Naive thymus-derived CD8-positive, alpha-beta T cell (primary cell): Measurements from ENCODE around the gene PPA1. TPM values are rescaled to one million over a fixed set of nuclear protein-coding genes. Genes with fewer than 3 reads are reported as not detected.
"Not testable (repeated sequence)": the region's sequence is repeated elsewhere in the genome, so short reads cannot be mapped to it uniquely, and the experiment has no call there.

Source experiments
- ATAC-seq, 2 donors: fragments of 150-1000 bp; cut with Tn5 transposase in 1 of 2; sonication (Bioruptor Pico), chemical (Tn5 transposase) in 1 of 2; 1 replicate in 1 of 2; 2 replicates in 1 of 2; pipeline ENCODE4 v1.10.0; 2021; ENCODE audit warnings: mild to moderate bottlenecking in 2 of 2, moderate library complexity in 2 of 2
- POLR2A ChIA-PET: fragments of 350-600 bp; sonication (Branson Sonifier 250); formaldehyde crosslinking; loops from one replicate; lab custom pipeline; 2021; ENCODE audit warnings: antibody characterized with exemption; lab: Charles Lee
- DNase-seq, 10 donors: peaks; one replicate each; pipeline versions ENCODE4 v3.0.0 to v3.0.0-alpha.2; 2020 to 2022
- H3K27ac Mint-ChIP-seq, 10 donors: one replicate each; pipeline ENCODE4 v1.8.0; 2020 to 2022; ENCODE audit warnings: mild to moderate bottlenecking in 10 of 10, mixed read lengths in 10 of 10, moderate library complexity in 4 of 10, inconsistent platforms in 1 of 10
- H3K27me3 Mint-ChIP-seq, 5 donors: one replicate each; pipeline ENCODE4 v1.8.0; 2021 to 2022; ENCODE audit warnings: mixed read lengths in 5 of 5
- H3K36me3 Mint-ChIP-seq, 3 donors: one replicate each; pipeline ENCODE4 v1.8.0; 2020 to 2022; ENCODE audit warnings: mixed read lengths in 3 of 3, mild to moderate bottlenecking in 2 of 3, inconsistent platforms in 1 of 3
- H3K4me1 Mint-ChIP-seq, 4 donors: one replicate each; pipeline ENCODE4 v1.8.0; 2021 to 2022; ENCODE audit warnings: mixed read lengths in 4 of 4
- H3K4me3 Mint-ChIP-seq, 10 donors: one replicate each; pipeline ENCODE4 v1.8.0; 2020 to 2022; ENCODE audit warnings: mild to moderate bottlenecking in 10 of 10, mixed read lengths in 10 of 10, moderate library complexity in 6 of 10, inconsistent platforms in 1 of 10
- H3K9me3 Mint-ChIP-seq, 9 donors: one replicate each; pipeline ENCODE4 v1.8.0; 2020 to 2022; ENCODE audit warnings: mixed read lengths in 9 of 9, mild to moderate bottlenecking in 3 of 9, inconsistent platforms in 1 of 9, moderate library complexity in 1 of 9
- polyA plus RNA-seq, 3 donors: library from polyadenylated mRNA; unstranded; fragments of 300-500 nt; fragmentation: Illumina TruSeq; gene quantifications; one replicate each; pipeline ENCODE4 v1.2.3, GENCODE V29; 2021
- total RNA-seq, 8 experiments: library from RNA in 2 of 8; stranded (reverse) in 2 of 8; gene quantifications; one replicate each; pipeline ENCODE4 v1.2.3 and lab custom pipeline; 2021 to 2026

PPA1 gene
- total and polyA plus RNA-seq, 5 experiments from 2014 or later = 51.0 to 222 (median 137) TPM

DNA sequence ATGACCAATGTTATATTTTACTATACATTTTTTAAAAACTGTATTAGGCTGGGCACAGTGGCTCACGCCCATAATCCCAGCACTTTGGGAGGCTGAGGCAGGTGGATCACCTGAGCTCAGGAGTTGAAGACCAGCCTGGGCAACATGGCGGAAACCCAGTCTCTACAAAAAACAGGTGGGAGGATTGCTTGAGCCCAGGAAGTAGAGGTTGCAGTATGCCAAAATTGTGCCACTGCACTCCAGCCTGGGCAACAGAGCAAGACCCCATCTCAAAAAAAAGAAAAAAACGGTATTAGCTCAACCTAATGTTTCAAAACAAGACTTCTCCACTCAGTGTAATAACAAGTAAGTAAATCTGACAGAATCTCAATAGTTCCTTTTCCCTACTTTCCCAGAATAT is 73.9 kb downstream of the PPA1 start:
- ATAC-seq, DNase-seq, H3K9me3 Mint-ChIP-seq, H3K4me3 Mint-ChIP-seq, H3K27me3 Mint-ChIP-seq: not testable (repeated sequence)
- peaks cover 0 to 87% (median 32%) of the 10 kb centered on the region in 3 donors for H3K36me3 Mint-ChIP-seq
- POLR2A ChIA-PET = interaction anchor here (1.0 kb wide), 1 partner anchor 13 kb away, joined by 3 read pairs; the partner anchor contains the start of gene TYSND1
- H3K27ac Mint-ChIP-seq = peak overlapping the region in 4 of 10 donors; percentile 1 to 58 (median 38)
- H3K4me1 Mint-ChIP-seq = peaks cover 29 to 60% (median 52%) of the 10 kb centered on the region in 4 donors

DNA sequence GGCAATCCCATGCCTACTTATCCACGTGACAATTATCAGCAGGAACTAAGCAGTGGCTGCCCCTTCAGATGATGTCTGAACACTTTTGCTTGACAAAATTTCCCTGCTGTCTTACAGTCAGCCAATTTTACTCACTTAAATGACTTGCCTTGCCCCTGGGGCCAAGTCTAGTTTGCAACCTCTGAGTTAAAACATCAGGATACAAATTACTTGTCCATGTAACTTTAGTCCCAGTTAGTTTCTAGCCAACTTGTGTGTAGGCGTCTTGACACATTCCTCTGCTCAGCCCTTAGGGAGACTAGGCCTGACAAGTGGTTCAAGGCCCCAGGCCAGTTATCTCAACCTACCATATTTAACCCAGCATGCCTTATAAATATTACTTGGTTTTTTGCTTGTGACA is 75.1 kb downstream of the PPA1 start:
- Mint-ChIP-seq H3K9me3 (no peaks in the 10 kb centered on the region), H3K4me3 (no peak overlapping the region), H3K36me3 (peaks cover 0 to 89% (median 34%) of the 10 kb centered on the region in 3 donors), H3K27ac (peak overlapping the region in 1 of 10 donors; percentile 40), H3K4me1 (peaks cover 24 to 48% (median 43%) of the 10 kb centered on the region in 4 donors), H3K27me3 (no peaks in the 10 kb centered on the region)
- ATAC-seq (no peak), DNase-seq (no peak)
- POLR2A ChIA-PET = no interaction called here

DNA sequence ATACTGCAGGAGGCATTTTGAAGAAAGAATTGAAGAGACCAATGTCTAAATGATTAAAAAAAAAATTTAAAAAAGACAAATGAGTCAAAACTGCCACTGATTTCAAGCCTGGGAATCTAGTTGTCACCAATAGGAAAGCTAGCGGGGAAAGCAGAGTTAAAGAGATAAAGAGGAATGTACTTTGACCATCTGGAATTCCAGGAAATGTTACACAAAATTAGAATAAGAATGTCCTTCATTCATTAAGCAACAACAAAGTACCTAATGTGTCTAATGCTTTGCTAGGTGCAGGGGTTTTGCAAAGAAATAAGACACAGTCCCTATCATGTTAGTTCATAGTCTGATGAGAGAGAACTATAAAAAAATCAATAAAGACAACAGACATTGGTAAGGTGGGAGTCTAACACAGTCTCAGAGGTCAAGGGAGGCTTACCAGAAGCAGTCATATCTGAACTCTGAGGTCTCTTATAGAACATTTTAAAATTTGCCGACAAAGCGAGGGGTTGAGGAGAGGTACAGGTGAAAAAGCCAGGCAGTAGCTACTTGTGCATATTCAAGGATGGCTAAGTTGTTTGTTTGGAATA is 77.9 kb downstream of the PPA1 start:
- no peak for DNase-seq
- H3K36me3 Mint-ChIP-seq = peaks cover 0 to 98% (median 34%) of the 10 kb centered on the region in 3 donors
- peaks cover 12 to 28% (median 22%) of the 10 kb centered on the region in 4 donors for H3K4me1 Mint-ChIP-seq
- no peak overlapping the region for H3K4me3 Mint-ChIP-seq
- peak overlapping the region in 8 of 10 donors; percentile 3 to 83 (median 47) for H3K27ac Mint-ChIP-seq
- no peaks in the 10 kb centered on the region for H3K27me3 Mint-ChIP-seq
- no peaks in the 10 kb centered on the region for H3K9me3 Mint-ChIP-seq
- no peak for ATAC-seq
- POLR2A ChIA-PET = interaction anchor here (0.7 to 1.3 kb wide), 2 partner anchors 40 to 43 kb away, joined by 3 to 4 read pairs; no protein-coding TSS in a partner anchor

Other genes starting within 250 kb of the PPA1 start
- gene MACROH2A2, start 180.6 kb downstream of the PPA1 start, total RNA-seq = 1 to 10 TPM; 6.7 to 7.2 TPM
- gene MACROH2A2, start 180.6 kb downstream of the PPA1 start, polyA plus RNA-seq = 1 to 10 TPM; 6.1 to 7.1 (median 6.3) TPM
- gene AIFM2, start 100.6 kb downstream of the PPA1 start, total RNA-seq = 1 to 10 TPM; 4.7 to 6.2 TPM
- gene AIFM2, start 100.6 kb downstream of the PPA1 start, polyA plus RNA-seq = 1 to 10 TPM in 2 of 3 donors, under 1 TPM in 1; 0.80 to 1.5 (median 1.3) TPM
- gene TYSND1, start 86.7 kb downstream of the PPA1 start, total RNA-seq = 10 to 100 TPM; 34.5 to 35.3 TPM
- gene TYSND1, start 86.7 kb downstream of the PPA1 start, polyA plus RNA-seq = 10 to 100 TPM; 23.0 to 28.8 (median 24.3) TPM
- 10 to 100 TPM; 91.7 to 94.7 TPM for gene SAR1A, start 62.9 kb downstream of the PPA1 start, total RNA-seq
- gene SAR1A, start 62.9 kb downstream of the PPA1 start, polyA plus RNA-seq = 10 to 100 TPM; 18.7 to 37.3 (median 21.5) TPM
- gene NPFFR1, start 50.6 kb upstream of the PPA1 start, total RNA-seq = not detected
- not detected for gene NPFFR1, start 50.6 kb upstream of the PPA1 start, polyA plus RNA-seq
- gene LRRC20, start 149.2 kb upstream of the PPA1 start, total RNA-seq = 1 to 10 TPM; 1.3 to 1.5 TPM
- gene LRRC20, start 149.2 kb upstream of the PPA1 start, polyA plus RNA-seq = 1 to 10 TPM; 1.8 to 2.2 (median 2.1) TPM
- 10 to 100 TPM; 44.9 to 49.4 TPM for gene EIF4EBP2, start 170.7 kb upstream of the PPA1 start, total RNA-seq
- 10 to 100 TPM; 44.8 to 62.4 (median 47.7) TPM for gene EIF4EBP2, start 170.7 kb upstream of the PPA1 start, polyA plus RNA-seq
- gene NODAL, start 208.3 kb upstream of the PPA1 start, total RNA-seq = not detected
- gene NODAL, start 208.3 kb upstream of the PPA1 start, polyA plus RNA-seq = not detected
- gene PALD1, start 245.3 kb upstream of the PPA1 start, total RNA-seq = not detected
- gene PALD1, start 245.3 kb upstream of the PPA1 start, polyA plus RNA-seq = under 1 TPM in 1 of 3 donors, not detected in 2; 0.27 TPM